H1 (cell line): ENCODE measurements around the gene CENPF. TPM values are rescaled to one million over a fixed set of nuclear protein-coding genes. Genes with fewer than 3 reads are reported as not detected.

Source experiments
- BRCA1 ChIP-seq: IDR thresholded peaks from 2 replicates; pipeline ENCODE4 v1.6.1; 2012; ENCODE audit warnings: low read depth, low read length, improper control_type of control experiment
- CHD2 ChIP-seq: IDR thresholded peaks from 2 replicates; pipeline ENCODE4 v1.6.1; 2012; ENCODE audit warnings: low read length, improper control_type of control experiment
- KDM1A ChIP-seq: fragments of 200-600, 300-600 bp; sonication (generic); IDR thresholded peaks from 2 replicates; pipeline ENCODE4 v1.7.1; 2016; ENCODE audit warnings: mild to moderate bottlenecking, low read length, borderline replicate concordance
- NANOG ChIP-seq: IDR thresholded peaks from 2 replicates; pipeline ENCODE4 v1.6.1; 2011; ENCODE audit warnings: low read length, low read depth, mild to moderate bottlenecking, inconsistent platforms; ENCODE audit not compliant: insufficient read depth, poor library complexity, severe bottlenecking
- POU5F1 ChIP-seq: IDR thresholded peaks from 2 replicates; pipeline ENCODE4 v1.6.1; 2011; ENCODE audit warnings: low read depth, mild to moderate bottlenecking, low read length, moderate library complexity
- SAP30 ChIP-seq: fragments of 300-600 bp; sonication (generic); IDR thresholded peaks from 2 replicates; pipeline ENCODE4 v1.7.1; 2012; ENCODE audit warnings: low read length, moderate library complexity, mild to moderate bottlenecking, inconsistent platforms; ENCODE audit not compliant: insufficient read depth, insufficient replicate concordance
- SP2 ChIP-seq: IDR thresholded peaks from 2 replicates; pipeline ENCODE4 v1.6.1; 2012; ENCODE audit warnings: mild to moderate bottlenecking, low read length, inconsistent platforms
- TBP ChIP-seq: IDR thresholded peaks from 2 replicates; pipeline ENCODE4 v1.6.1; 2011; ENCODE audit warnings: low read depth, low read length, improper control_type of control experiment
- polyA plus RNA-seq, 7 experiments: library from polyadenylated mRNA; depleted of rRNA in 3 of 7; stranded (reverse) in 5 of 7; unstranded in 2 of 7; fragments of >200 nt in 5 of 7; fragments of 200-250 nt in 2 of 7; gene quantifications; 1 replicate in 5 of 7; 2 replicates in 1 of 7; 4 replicates in 1 of 7; pipeline versions ENCODE4 v1.2.1 to v1.2.3, GENCODE V29; 2011 to 2013; ENCODE audit warnings: missing spikeins in 2 of 7, mixed read lengths in 2 of 7
- total RNA-seq: library from RNA; stranded (reverse); fragmentation: NEBNext Ultra II Directional; extraction: Animal tissue kit (Norgen Biotek cat#: 25700); gene quantifications from 2 replicates; pipeline ENCODE4 v1.2.1, GENCODE V29; 2021
- TF ChIP-seq, protein P1 (sequence below), 3 experiments: IDR thresholded peaks; 1 replicate in 2 of 3; 2 replicates in 1 of 3; pipeline versions ENCODE4 v1.5.1 to v1.6.1; 2011; ENCODE audit warnings: low read length in 3 of 3, mild to moderate bottlenecking in 3 of 3, inconsistent platforms in 2 of 3, low read depth in 1 of 3, moderate library complexity in 1 of 3; ENCODE audit not compliant: insufficient read depth in 1 of 3; ENCODE audit errors: control extremely low read depth in 1 of 3

CENPF gene
- total and polyA plus RNA-seq, 2 of the 8 experiments (the other 6 are each of a cell fraction or from before 2014, with no cell fraction given), result 13.7 to 170 TPM

DNA sequence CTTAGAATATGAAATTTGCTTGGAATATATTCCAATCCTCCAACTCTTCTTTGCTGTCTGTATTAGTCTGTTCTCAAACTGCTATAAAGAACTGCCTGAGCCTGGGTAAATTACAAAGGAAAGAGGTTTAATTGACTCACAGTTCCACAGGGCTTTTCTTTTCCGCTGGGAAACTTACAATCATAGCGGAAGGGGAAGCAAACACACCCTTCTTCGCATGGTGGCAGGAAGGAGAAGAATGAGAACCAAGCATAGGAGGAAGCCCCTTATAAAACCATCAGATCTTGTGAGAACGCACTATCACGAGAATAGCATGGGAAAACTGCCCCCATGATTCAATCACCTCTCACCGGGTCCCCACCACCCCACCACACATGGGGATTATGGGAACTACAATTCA, 14.8 kb downstream of the CENPF start (continued):
- TF ChIP-seq, protein P1, sequence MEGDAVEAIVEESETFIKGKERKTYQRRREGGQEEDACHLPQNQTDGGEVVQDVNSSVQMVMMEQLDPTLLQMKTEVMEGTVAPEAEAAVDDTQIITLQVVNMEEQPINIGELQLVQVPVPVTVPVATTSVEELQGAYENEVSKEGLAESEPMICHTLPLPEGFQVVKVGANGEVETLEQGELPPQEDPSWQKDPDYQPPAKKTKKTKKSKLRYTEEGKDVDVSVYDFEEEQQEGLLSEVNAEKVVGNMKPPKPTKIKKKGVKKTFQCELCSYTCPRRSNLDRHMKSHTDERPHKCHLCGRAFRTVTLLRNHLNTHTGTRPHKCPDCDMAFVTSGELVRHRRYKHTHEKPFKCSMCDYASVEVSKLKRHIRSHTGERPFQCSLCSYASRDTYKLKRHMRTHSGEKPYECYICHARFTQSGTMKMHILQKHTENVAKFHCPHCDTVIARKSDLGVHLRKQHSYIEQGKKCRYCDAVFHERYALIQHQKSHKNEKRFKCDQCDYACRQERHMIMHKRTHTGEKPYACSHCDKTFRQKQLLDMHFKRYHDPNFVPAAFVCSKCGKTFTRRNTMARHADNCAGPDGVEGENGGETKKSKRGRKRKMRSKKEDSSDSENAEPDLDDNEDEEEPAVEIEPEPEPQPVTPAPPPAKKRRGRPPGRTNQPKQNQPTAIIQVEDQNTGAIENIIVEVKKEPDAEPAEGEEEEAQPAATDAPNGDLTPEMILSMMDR (IDR thresholded peaks at IDR 0.05; ENCODE audit: control extremely low read depth in 1 of 3, insufficient read depth in 1 of 3, low read depth in 1 of 3, low read length in 3 of 3), result no peak
- TF ChIP-seq SP2, result no peak
- TF ChIP-seq TBP, result no peak
- TF ChIP-seq SAP30, result no peak
- TF ChIP-seq NANOG, result no peak
- no peak for TF ChIP-seq KDM1A
- TF ChIP-seq BRCA1, result no peak
- TF ChIP-seq CHD2, result no peak
- no peak for TF ChIP-seq POU5F1
